K562 (cell line): ENCODE data around the gene PTTG1IP. TPM values are rescaled to one million over a fixed set of nuclear protein-coding genes. Genes with fewer than 3 reads are reported as not detected.

Source experiments
- BMI1 ChIP-seq: fragments of 150-350 bp; IDR thresholded peaks from 2 replicates; pipeline ENCODE4 v1.6.1; 2014; ENCODE audit warnings: low read length
- NONO ChIP-seq, 2 experiments: fragments of 200-400 bp in 1 of 2; fragments of 450-650 bp in 1 of 2; formaldehyde crosslinking in 1 of 2; IDR thresholded peaks; 2 replicates each; pipeline ENCODE4 v1.6.1; 2017; ENCODE audit warnings: low read depth in 2 of 2, mild to moderate bottlenecking in 2 of 2, moderate library complexity in 2 of 2, low read length in 1 of 2
- POLR2G ChIP-seq: fragments of 200-400 bp; formaldehyde crosslinking; IDR thresholded peaks from 2 replicates; pipeline ENCODE4 v1.6.1; 2017; ENCODE audit warnings: low read depth, mild to moderate bottlenecking, antibody characterized with exemption, low read length, moderate library complexity
- RAD21 ChIP-seq, 2 experiments: fragments of 250-450 bp in 1 of 2; fragments of 450-650 bp in 1 of 2; sonication (Bioruptor Pico) in 1 of 2; formaldehyde crosslinking in 1 of 2; IDR thresholded peaks in 1 of 2; conservative IDR thresholded peaks in 1 of 2; 2 replicates each; pipeline versions ENCODE4 v1.4.0 to v1.8.0; 2020 to 2022; ENCODE audit warnings: mild to moderate bottlenecking in 2 of 2, moderate library complexity in 1 of 2
- ZNF695 ChIP-seq: fragments of 450-650 bp; formaldehyde crosslinking; IDR thresholded peaks from 2 replicates; pipeline ENCODE4 v1.4.0; 2020; ENCODE audit warnings: mild to moderate bottlenecking, moderate library complexity
- ZNF780A ChIP-seq: fragments of 250-450 bp; sonication (Bioruptor Pico); IDR thresholded peaks from 2 replicates; pipeline ENCODE4 v1.5.0; 2021; ENCODE audit warnings: mild to moderate bottlenecking
- polyA plus RNA-seq, 8 experiments: library from polyadenylated mRNA; depleted of rRNA in 4 of 8; stranded (reverse) in 5 of 8; unstranded in 3 of 8; fragments of >200 nt; fragmentation: Nextera tagmentation in 2 of 8; fragmentation: Illumina TruSeq in 1 of 8; extraction: Ambion mirVana in 2 of 8; extraction: Trizol in 1 of 8; gene quantifications; 2 replicates each; pipeline versions ENCODE4 v1.2.1 to v1.2.3, GENCODE V29; 2011 to 2014; ENCODE audit warnings: inconsistent platforms in 1 of 8, missing spikeins in 1 of 8
- total RNA-seq, 7 experiments: library from RNA; depleted of rRNA in 6 of 7; stranded (reverse); fragments of >200 nt in 6 of 7; fragmentation: Illumina TruSeq in 2 of 7; extraction: Trizol in 2 of 7; gene quantifications; 2 replicates each; pipeline versions ENCODE4 v1.2.1 to v1.2.3, GENCODE V29; 2011 to 2021; ENCODE audit warnings: low replicate concordance in 1 of 7
- TF ChIP-seq, protein P1 (sequence below), 3 experiments: fragments of 200-800 bp in 1 of 3; fragments of 250-450 bp in 1 of 3; fragments of 450-650 bp in 1 of 3; sonication (Bioruptor Pico) in 1 of 3; sonication (Bioruptor generic) in 1 of 3; formaldehyde crosslinking in 1 of 3; IDR thresholded peaks; 2 replicates each; pipeline versions ENCODE4 v1.6.1 to v1.8.0; 2016 to 2022; ENCODE audit warnings: mild to moderate bottlenecking in 2 of 3, missing genetic modification characterization in 2 of 3, missing compliant biosample characterization in 1 of 3, moderate library complexity in 1 of 3
- TF ChIP-seq, protein P2 (sequence below): fragments of 450-650 bp; IDR thresholded peaks from 2 replicates; pipeline ENCODE4 v1.6.1; 2016
- TF ChIP-seq, protein P3 (sequence below): fragments of 450-650 bp; formaldehyde crosslinking; IDR thresholded peaks from 2 replicates; pipeline ENCODE4 v1.4.0; 2020; ENCODE audit warnings: mild to moderate bottlenecking, moderate library complexity
- TF ChIP-seq, protein P4 (sequence below), 2 experiments: fragments of 450-650 bp; formaldehyde crosslinking in 1 of 2; IDR thresholded peaks; 2 replicates each; pipeline versions ENCODE4 v1.4.0 to v1.6.1; 2014 to 2020; ENCODE audit warnings: mild to moderate bottlenecking in 2 of 2, borderline replicate concordance in 1 of 2, low read depth in 1 of 2

The PTTG1IP gene
- total and polyA plus RNA-seq, 9 of the 15 experiments (the other 6 are each of a cell fraction or from before 2014, with no cell fraction given): 5.0 to 99.3 (median 82.4) TPM

DNA sequence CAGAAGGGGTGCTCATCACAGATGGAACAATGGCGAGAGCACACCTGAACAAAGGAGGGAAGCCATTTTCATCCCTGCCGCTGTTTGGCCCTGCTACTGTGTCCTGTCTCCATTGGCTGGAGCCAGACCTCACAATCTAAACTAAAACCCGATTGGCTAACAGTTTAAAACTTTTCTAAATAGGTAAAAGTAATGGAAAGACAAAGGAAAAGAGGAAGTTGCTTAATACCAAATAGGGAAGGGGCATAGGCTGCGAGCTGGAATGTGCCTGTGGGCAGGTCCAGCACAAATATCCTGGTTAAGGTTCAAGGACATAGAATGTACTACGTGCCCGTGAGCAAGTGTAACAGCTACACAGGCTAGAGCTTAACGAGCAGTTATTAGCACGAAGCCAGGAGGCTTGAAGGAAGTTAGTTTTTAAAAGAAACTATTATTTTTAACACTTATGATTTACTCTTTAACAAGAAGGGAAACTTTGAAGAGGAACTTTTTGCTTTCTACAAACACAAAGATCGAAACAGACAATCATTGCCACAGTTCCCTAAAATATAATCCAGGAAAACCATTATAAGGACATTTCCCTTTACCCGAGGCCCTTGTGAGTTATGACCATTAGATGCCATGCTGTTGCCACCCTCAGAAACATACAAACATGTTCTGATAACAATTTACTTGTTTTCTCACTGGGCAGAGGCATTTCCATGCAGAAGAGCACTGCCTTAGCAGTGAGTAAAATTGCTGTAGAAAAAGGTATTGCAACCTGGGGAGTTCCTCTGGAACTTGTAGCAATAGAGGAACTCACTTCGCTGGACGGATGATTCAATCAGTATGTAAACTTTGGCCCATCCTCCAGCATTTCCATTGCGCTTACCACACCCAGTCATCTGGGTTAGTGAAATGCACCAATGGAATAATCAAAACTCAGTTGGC is 4.8 kb upstream of the PTTG1IP start (continued):
- TF ChIP-seq, protein P1, sequence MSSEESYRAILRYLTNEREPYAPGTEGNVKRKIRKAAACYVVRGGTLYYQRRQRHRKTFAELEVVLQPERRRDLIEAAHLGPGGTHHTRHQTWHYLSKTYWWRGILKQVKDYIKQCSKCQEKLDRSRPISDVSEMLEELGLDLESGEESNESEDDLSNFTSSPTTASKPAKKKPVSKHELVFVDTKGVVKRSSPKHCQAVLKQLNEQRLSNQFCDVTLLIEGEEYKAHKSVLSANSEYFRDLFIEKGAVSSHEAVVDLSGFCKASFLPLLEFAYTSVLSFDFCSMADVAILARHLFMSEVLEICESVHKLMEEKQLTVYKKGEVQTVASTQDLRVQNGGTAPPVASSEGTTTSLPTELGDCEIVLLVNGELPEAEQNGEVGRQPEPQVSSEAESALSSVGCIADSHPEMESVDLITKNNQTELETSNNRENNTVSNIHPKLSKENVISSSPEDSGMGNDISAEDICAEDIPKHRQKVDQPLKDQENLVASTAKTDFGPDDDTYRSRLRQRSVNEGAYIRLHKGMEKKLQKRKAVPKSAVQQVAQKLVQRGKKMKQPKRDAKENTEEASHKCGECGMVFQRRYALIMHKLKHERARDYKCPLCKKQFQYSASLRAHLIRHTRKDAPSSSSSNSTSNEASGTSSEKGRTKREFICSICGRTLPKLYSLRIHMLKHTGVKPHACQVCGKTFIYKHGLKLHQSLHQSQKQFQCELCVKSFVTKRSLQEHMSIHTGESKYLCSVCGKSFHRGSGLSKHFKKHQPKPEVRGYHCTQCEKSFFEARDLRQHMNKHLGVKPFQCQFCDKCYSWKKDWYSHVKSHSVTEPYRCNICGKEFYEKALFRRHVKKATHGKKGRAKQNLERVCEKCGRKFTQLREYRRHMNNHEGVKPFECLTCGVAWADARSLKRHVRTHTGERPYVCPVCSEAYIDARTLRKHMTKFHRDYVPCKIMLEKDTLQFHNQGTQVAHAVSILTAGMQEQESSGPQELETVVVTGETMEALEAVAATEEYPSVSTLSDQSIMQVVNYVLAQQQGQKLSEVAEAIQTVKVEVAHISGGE (CRISPR knock-in tag; IDR thresholded peaks at IDR 0.05): no peak
- TF ChIP-seq, protein P2, sequence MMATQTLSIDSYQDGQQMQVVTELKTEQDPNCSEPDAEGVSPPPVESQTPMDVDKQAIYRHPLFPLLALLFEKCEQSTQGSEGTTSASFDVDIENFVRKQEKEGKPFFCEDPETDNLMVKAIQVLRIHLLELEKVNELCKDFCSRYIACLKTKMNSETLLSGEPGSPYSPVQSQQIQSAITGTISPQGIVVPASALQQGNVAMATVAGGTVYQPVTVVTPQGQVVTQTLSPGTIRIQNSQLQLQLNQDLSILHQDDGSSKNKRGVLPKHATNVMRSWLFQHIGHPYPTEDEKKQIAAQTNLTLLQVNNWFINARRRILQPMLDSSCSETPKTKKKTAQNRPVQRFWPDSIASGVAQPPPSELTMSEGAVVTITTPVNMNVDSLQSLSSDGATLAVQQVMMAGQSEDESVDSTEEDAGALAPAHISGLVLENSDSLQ: peak; percentile 14; the same call in 1 of the 2 replicates
- TF ChIP-seq, protein P3, sequence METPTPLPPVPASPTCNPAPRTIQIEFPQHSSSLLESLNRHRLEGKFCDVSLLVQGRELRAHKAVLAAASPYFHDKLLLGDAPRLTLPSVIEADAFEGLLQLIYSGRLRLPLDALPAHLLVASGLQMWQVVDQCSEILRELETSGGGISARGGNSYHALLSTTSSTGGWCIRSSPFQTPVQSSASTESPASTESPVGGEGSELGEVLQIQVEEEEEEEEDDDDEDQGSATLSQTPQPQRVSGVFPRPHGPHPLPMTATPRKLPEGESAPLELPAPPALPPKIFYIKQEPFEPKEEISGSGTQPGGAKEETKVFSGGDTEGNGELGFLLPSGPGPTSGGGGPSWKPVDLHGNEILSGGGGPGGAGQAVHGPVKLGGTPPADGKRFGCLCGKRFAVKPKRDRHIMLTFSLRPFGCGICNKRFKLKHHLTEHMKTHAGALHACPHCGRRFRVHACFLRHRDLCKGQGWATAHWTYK (CRISPR knock-in tag): no peak
- 0 out of 2 replicates have a peak, but pooled peaks have one; percentile 24 for TF ChIP-seq POLR2G
- TF ChIP-seq, protein P4, sequence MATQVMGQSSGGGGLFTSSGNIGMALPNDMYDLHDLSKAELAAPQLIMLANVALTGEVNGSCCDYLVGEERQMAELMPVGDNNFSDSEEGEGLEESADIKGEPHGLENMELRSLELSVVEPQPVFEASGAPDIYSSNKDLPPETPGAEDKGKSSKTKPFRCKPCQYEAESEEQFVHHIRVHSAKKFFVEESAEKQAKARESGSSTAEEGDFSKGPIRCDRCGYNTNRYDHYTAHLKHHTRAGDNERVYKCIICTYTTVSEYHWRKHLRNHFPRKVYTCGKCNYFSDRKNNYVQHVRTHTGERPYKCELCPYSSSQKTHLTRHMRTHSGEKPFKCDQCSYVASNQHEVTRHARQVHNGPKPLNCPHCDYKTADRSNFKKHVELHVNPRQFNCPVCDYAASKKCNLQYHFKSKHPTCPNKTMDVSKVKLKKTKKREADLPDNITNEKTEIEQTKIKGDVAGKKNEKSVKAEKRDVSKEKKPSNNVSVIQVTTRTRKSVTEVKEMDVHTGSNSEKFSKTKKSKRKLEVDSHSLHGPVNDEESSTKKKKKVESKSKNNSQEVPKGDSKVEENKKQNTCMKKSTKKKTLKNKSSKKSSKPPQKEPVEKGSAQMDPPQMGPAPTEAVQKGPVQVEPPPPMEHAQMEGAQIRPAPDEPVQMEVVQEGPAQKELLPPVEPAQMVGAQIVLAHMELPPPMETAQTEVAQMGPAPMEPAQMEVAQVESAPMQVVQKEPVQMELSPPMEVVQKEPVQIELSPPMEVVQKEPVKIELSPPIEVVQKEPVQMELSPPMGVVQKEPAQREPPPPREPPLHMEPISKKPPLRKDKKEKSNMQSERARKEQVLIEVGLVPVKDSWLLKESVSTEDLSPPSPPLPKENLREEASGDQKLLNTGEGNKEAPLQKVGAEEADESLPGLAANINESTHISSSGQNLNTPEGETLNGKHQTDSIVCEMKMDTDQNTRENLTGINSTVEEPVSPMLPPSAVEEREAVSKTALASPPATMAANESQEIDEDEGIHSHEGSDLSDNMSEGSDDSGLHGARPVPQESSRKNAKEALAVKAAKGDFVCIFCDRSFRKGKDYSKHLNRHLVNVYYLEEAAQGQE (IDR thresholded peaks at IDR 0.05; ENCODE audit: borderline replicate concordance): peak; percentile 17; the same call in 1 of the 2 replicates
- TF ChIP-seq, protein P4 (CRISPR knock-in tag; IDR thresholded peaks at IDR 0.05; ENCODE audit: low read depth): 0 out of 2 replicates have a peak, but pooled peaks have one; percentile 30
- no peak for TF ChIP-seq RAD21 (CRISPR knock-in tag; conservative IDR thresholded peaks at IDR 0.05 in 1 of 2, IDR thresholded peaks at IDR 0.05 in 1 of 2)
- no peak for TF ChIP-seq BMI1
- TF ChIP-seq NONO (IDR thresholded peaks at IDR 0.05; ENCODE audit: low read depth in 2 of 2, low read length in 1 of 2): no peak
- TF ChIP-seq ZNF695 (CRISPR knock-in tag): no peak
- TF ChIP-seq ZNF780A (CRISPR knock-in tag): no peak
